Panc1 (cell line): ENCODE measurements around the gene C1D. TPM values are rescaled to one million over a fixed set of nuclear protein-coding genes. Genes with fewer than 3 reads are reported as not detected.

Experiments used
- ATAC-seq: fragments of 200-7000 bp; cut with Tn5 transposase; 2 replicates; pipeline ENCODE4 v1.9.1; 2020; ENCODE audit warnings: mild to moderate bottlenecking, moderate library complexity
- BruUV-seq: library from RNA; stranded (reverse); fragments of 400-500 nt; replicated peaks from 2 replicates; lab custom pipeline; 2021; lab: Mats Ljungman, UMichigan
- CTCF ChIA-PET: fragments of 300-600 bp; sonication (Branson Sonifier 250); formaldehyde crosslinking; loops from one replicate; lab custom pipeline; 2022; ENCODE audit warnings: antibody characterized with exemption; lab: Charles Lee
- POLR2A ChIA-PET: fragments of 300-600 bp; sonication (Branson Sonifier 250); formaldehyde crosslinking; loops from one replicate; lab custom pipeline; 2022; ENCODE audit warnings: antibody characterized with exemption; lab: Charles Lee
- DNase-seq: peaks from one replicate; pipeline ENCODE4 v3.0.0-alpha.2; 2010; ENCODE audit warnings: low read depth, low spot score
- H3K27ac ChIP-seq: 2 replicates; pipeline ENCODE4 v1.5.1; 2011; ENCODE audit warnings: mild to moderate bottlenecking, low read length, inconsistent platforms
- H3K27me3 ChIP-seq: fragments of 200-500 bp; sonication (Bioruptor generic); 2 replicates; pipeline ENCODE4 v1.6.0; 2014; ENCODE audit warnings: low read length, inconsistent platforms; ENCODE audit not compliant: control insufficient read depth, insufficient read depth
- H3K36me3 ChIP-seq: fragments of 200-500 bp; sonication (Bioruptor generic); 2 replicates; pipeline ENCODE4 v1.5.1; 2014; ENCODE audit warnings: inconsistent platforms, mild to moderate bottlenecking, low read length, moderate library complexity; ENCODE audit not compliant: control insufficient read depth, insufficient read depth
- H3K4me1 ChIP-seq: 2 replicates; pipeline ENCODE4 v1.5.1; 2011; ENCODE audit warnings: inconsistent platforms, mild to moderate bottlenecking, low read length, moderate library complexity; ENCODE audit not compliant: control insufficient read depth, insufficient read depth
- H3K4me3 ChIP-seq, 2 experiments: 2 replicates each; pipeline ENCODE4 v1.5.1; 2011 to 2012; ENCODE audit warnings: low read depth in 2 of 2, low read length in 2 of 2, mild to moderate bottlenecking in 2 of 2, inconsistent platforms in 1 of 2, moderate library complexity in 1 of 2
- H3K9me3 ChIP-seq: fragments of 200-500 bp; sonication (Bioruptor generic); 2 replicates; pipeline ENCODE4 v1.5.1; 2014; ENCODE audit warnings: low read depth, mild to moderate bottlenecking, inconsistent platforms, low read length, moderate library complexity; ENCODE audit not compliant: control insufficient read depth, insufficient read depth
- CTCF ChIP-seq: fragments of 450-650 bp; IDR thresholded peaks from 2 replicates; pipeline ENCODE4 v1.5.1; 2017; ENCODE audit warnings: mild to moderate bottlenecking
- POLR2AphosphoS5 ChIP-seq: IDR thresholded peaks from 2 replicates; pipeline ENCODE4 v1.6.1; 2012; ENCODE audit warnings: mild to moderate bottlenecking, low read depth, low read length, moderate library complexity
- REST ChIP-seq, 2 experiments: IDR thresholded peaks; 2 replicates each; pipeline ENCODE4 v1.6.1; 2011 to 2012; ENCODE audit warnings: low read depth in 2 of 2, control low read depth in 1 of 2, low read length in 1 of 2, mild to moderate bottlenecking in 1 of 2, moderate library complexity in 1 of 2; ENCODE audit not compliant: insufficient read depth in 1 of 2
- SIN3A ChIP-seq: IDR thresholded peaks from 2 replicates; pipeline ENCODE4 v1.6.1; 2012; ENCODE audit warnings: low read depth, mild to moderate bottlenecking, low read length, moderate library complexity, borderline replicate concordance; ENCODE audit not compliant: insufficient read depth
- TCF7L2 ChIP-seq: IDR thresholded peaks from 2 replicates; pipeline ENCODE4 v1.6.1; 2011; ENCODE audit warnings: mild to moderate bottlenecking, low read depth, low read length, inconsistent platforms
- in situ Hi-C: cut with HindIII; loops from 2 replicates; pipeline ENCODE4 v1.10.0; 2016; ENCODE audit warnings: low sequenced_read_pairs, low pct_unique_long_range_greater_than_20kb
- intact Hi-C: fragments of 100-400 bp; cut with micrococcal nuclease; formaldehyde crosslinking; loops from one replicate; pipeline ENCODE4 v1.10.0; 2022; ENCODE audit not compliant: unreplicated experiment
- total RNA-seq: library from RNA; stranded (reverse); gene quantifications from one replicate; pipeline ENCODE4 v1.2.1, GENCODE V29; 2021; ENCODE audit not compliant: unreplicated experiment

The C1D gene
- total RNA-seq, 1 experiment from 2014 or later, result 16.8 TPM

- POLR2A ChIA-PET, result no interaction called here
- Histone ChIP-seq H3K27ac (no peak overlapping the region), H3K9me3 (no peaks in the 10 kb centered on the region), H3K4me3 (no peak overlapping the region), H3K36me3 (no peaks in the 10 kb centered on the region), H3K27me3 (no peaks in the 10 kb centered on the region), H3K4me1 (no peaks in the 10 kb centered on the region)
- DNase-seq (no peak), ATAC-seq (no peak)
- BruUV-seq, result no TSS peak
- in situ Hi-C loops (no loop called here), intact Hi-C loops (no loop called here)
- TF ChIP-seq CTCF (no peak), SIN3A (no peak)
- CTCF ChIA-PET, result no interaction called here
Observed at GRCh38 chr2:68046642-68047240, 16.1 kb downstream of the C1D start.

- Histone ChIP-seq H3K4me3 (no peak overlapping the region), H3K27me3 (no peaks in the 10 kb centered on the region), H3K9me3 (no peaks in the 10 kb centered on the region), H3K36me3 (no peaks in the 10 kb centered on the region), H3K4me1 (no peaks in the 10 kb centered on the region), H3K27ac (no peak overlapping the region)
- TF ChIP-seq TCF7L2 (no peak), CTCF (no peak), REST (IDR thresholded peaks at IDR 0.05; ENCODE audit: insufficient read depth in 1 of 2, low read depth in 2 of 2, low read length in 1 of 2) (no peak), SIN3A (no peak), POLR2AphosphoS5 (no peak)
- intact Hi-C loops, result no loop called here
- BruUV-seq, result no TSS peak
- DNase-seq, result no peak
- in situ Hi-C loops, result no loop called here
- ATAC-seq, result no peak
- ChIA-PET CTCF (no interaction called here), POLR2A (no interaction called here)
Observed at GRCh38 chr2:68046224-68046623, 16.6 kb downstream of the C1D start.
